Astrocyte (in vitro differentiated cells and primary cell): ENCODE data around the gene MBLAC1. TPM values are rescaled to one million over a fixed set of nuclear protein-coding genes. Genes with fewer than 3 reads are reported as not detected.
A peak's percentile ranks its signal among the peaks of the same experiment; 100 is the strongest.

Source experiments
- DNase-seq: peaks from one replicate; pipeline ENCODE4 v3.0.0-alpha.2; 2010; ENCODE audit warnings: low read depth
- FAIRE-seq: peaks from 2 replicates; lab custom pipeline; 2011; peaks lifted over from hg19 to GRCh38; lab: Jason Lieb, UNC
- H2AFZ ChIP-seq: 2 replicates; pipeline ENCODE4 v1.6.0; 2012; ENCODE audit warnings: low read depth, low read length, inconsistent platforms
- H3K27ac ChIP-seq: 2 replicates; pipeline ENCODE4 v1.5.1; 2011; ENCODE audit warnings: low read depth, low read length, inconsistent platforms
- H3K27me3 ChIP-seq: 2 replicates; pipeline ENCODE4 v1.6.0; 2011; ENCODE audit warnings: low read length, inconsistent platforms; ENCODE audit not compliant: insufficient read depth
- H3K36me3 ChIP-seq: 2 replicates; pipeline ENCODE4 v1.5.1; 2011; ENCODE audit warnings: low read length, inconsistent platforms; ENCODE audit not compliant: insufficient read depth
- H3K4me1 ChIP-seq: 2 replicates; pipeline ENCODE4 v1.5.1; 2011; ENCODE audit warnings: low read length, inconsistent platforms; ENCODE audit not compliant: insufficient read depth
- H3K4me2 ChIP-seq: 2 replicates; pipeline ENCODE4 v1.6.0; 2012; ENCODE audit warnings: low read length, inconsistent platforms
- H3K4me3 ChIP-seq: 2 replicates; pipeline ENCODE4 v1.5.1; 2011; ENCODE audit warnings: low read depth, mild to moderate bottlenecking, low read length, inconsistent platforms; ENCODE audit not compliant: insufficient read depth
- H3K79me2 ChIP-seq: 2 replicates; pipeline ENCODE4 v1.6.0; 2012; ENCODE audit warnings: mild to moderate bottlenecking, low read length, inconsistent platforms; ENCODE audit not compliant: insufficient read depth
- H3K9ac ChIP-seq: 2 replicates; pipeline ENCODE4 v1.6.0; 2012; ENCODE audit warnings: mild to moderate bottlenecking, low read length, inconsistent platforms
- H3K9me3 ChIP-seq: 2 replicates; pipeline ENCODE4 v1.5.1; 2012; ENCODE audit warnings: low read depth, mild to moderate bottlenecking, low read length, inconsistent platforms; ENCODE audit not compliant: insufficient read depth
- H4K20me1 ChIP-seq: 2 replicates; pipeline ENCODE4 v1.6.0; 2012; ENCODE audit warnings: low read length, inconsistent platforms; ENCODE audit not compliant: insufficient read depth
- H3K27ac Mint-ChIP-seq: one replicate; pipeline ENCODE4 v1.8.0; 2021; ENCODE audit warnings: mild to moderate bottlenecking, mixed read lengths; ENCODE audit not compliant: unreplicated experiment
- H3K27me3 Mint-ChIP-seq: one replicate; pipeline ENCODE4 v1.8.0; 2021; ENCODE audit warnings: low read depth, mixed read lengths; ENCODE audit not compliant: unreplicated experiment
- H3K36me3 Mint-ChIP-seq: one replicate; pipeline ENCODE4 v1.8.0; 2021; ENCODE audit warnings: low read depth, mixed read lengths; ENCODE audit not compliant: unreplicated experiment
- H3K4me1 Mint-ChIP-seq: one replicate; pipeline ENCODE4 v1.8.0; 2021; ENCODE audit warnings: low read depth, mixed read lengths; ENCODE audit not compliant: unreplicated experiment
- H3K4me3 Mint-ChIP-seq: one replicate; pipeline ENCODE4 v1.8.0; 2021; ENCODE audit warnings: mild to moderate bottlenecking, moderate library complexity, mixed read lengths; ENCODE audit not compliant: unreplicated experiment
- H3K9me3 Mint-ChIP-seq: one replicate; pipeline ENCODE4 v1.8.0; 2021; ENCODE audit warnings: mild to moderate bottlenecking, mixed read lengths; ENCODE audit not compliant: unreplicated experiment
- CTCF ChIP-seq: IDR thresholded peaks from 2 replicates; pipeline ENCODE4 v1.5.1; 2011; ENCODE audit warnings: low read depth, mild to moderate bottlenecking, inconsistent platforms, low read length, moderate library complexity; ENCODE audit not compliant: insufficient read depth
- EZH2 ChIP-seq: IDR thresholded peaks from 2 replicates; pipeline ENCODE4 v1.6.1; 2012; ENCODE audit warnings: mild to moderate bottlenecking, low read length, inconsistent platforms; ENCODE audit not compliant: insufficient read depth
- total RNA-seq: library from RNA; stranded (reverse); gene quantifications from 2 replicates; pipeline ENCODE4 v1.2.1, GENCODE V29; 2021

Gene MBLAC1
- total RNA-seq, 1 donor from 2014 or later, result 2.7 TPM

DNA sequence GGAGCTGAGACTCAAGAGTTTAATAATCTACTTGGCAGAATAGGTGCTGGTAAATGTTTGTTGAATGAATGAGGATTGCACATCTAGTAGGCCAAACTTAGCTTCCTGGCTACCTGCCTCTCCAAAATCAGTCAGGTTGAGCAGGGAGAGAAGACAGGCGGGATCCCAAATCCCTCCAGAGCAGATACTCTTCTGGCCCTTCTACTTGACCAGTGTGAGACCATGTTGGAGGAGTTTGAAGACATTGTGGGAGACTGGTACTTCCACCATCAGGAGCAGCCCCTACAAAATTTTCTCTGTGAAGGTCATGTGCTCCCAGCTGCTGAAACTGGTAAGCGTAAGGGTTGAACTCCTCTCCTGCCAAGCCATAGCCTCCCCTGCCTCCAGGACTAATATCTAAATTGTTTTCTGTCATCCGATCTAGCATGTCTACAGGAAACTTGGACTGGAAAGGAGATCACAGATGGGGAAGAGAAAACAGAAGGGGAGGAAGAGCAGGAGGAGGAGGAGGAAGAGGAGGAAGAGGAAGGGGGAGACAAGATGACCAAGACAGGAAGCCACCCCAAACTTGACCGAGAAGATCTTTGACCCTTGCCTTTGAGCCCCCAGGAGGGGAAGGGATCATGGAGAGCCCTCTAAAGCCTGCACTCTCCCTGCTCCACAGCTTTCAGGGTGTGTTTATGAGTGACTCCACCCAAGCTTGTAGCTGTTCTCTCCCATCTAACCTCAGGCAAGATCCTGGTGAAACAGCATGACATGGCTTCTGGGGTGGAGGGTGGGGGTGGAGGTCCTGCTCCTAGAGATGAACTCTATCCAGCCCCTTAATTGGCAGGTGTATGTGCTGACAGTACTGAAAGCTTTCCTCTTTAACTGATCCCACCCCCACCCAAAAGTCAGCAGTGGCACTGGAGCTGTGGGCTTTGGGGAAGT lies 2.2 kb upstream of the MBLAC1 start:
- Mint-ChIP-seq H3K4me3 (peak overlapping the region; percentile 34), H3K27ac (no peak overlapping the region)

GRCh38 chr7:100126239-100126930 lies 382 bp upstream of the MBLAC1 start:
- Histone ChIP-seq H3K4me2 (peak overlapping the region; percentile 99), H3K4me3 (peak overlapping the region; percentile 94), H3K9me3 (no peaks in the 10 kb centered on the region), H4K20me1 (no peaks in the 10 kb centered on the region), H3K36me3 (peaks cover 2% of the 10 kb centered on the region), H3K4me1 (peaks cover 19% of the 10 kb centered on the region), H3K27me3 (no peaks in the 10 kb centered on the region), H3K27ac (peak overlapping the region; percentile 95), H3K9ac (peak overlapping the region; percentile 95), H3K79me2 (peaks cover 5% of the 10 kb centered on the region), H2AFZ (peak overlapping the region; percentile 98)
- TF ChIP-seq EZH2 (no peak), CTCF (no peak)
- Mint-ChIP-seq H3K4me1 (no peaks in the 10 kb centered on the region), H3K27me3 (peaks cover 4% of the 10 kb centered on the region), H3K4me3 (peak overlapping the region; percentile 98), H3K27ac (peak overlapping the region; percentile 99), H3K9me3 (no peaks in the 10 kb centered on the region), H3K36me3 (peaks cover 6% of the 10 kb centered on the region)
- DNase-seq (no peak), FAIRE-seq (no peak)

More for the DNA sequence above, 2.2 kb upstream of the MBLAC1 start:
- Mint-ChIP-seq H3K4me1 (peaks cover 6% of the 10 kb centered on the region), H3K36me3 (peaks cover 6% of the 10 kb centered on the region), H3K27me3 (peaks cover 4% of the 10 kb centered on the region), H3K9me3 (no peaks in the 10 kb centered on the region)
- Histone ChIP-seq H3K27me3 (no peaks in the 10 kb centered on the region), H3K4me2 (no peak overlapping the region), H3K4me3 (no peak overlapping the region), H2AFZ (no peak overlapping the region), H3K9ac (no peak overlapping the region), H3K79me2 (peaks cover 14% of the 10 kb centered on the region), H3K4me1 (peaks cover 26% of the 10 kb centered on the region), H3K9me3 (no peaks in the 10 kb centered on the region), H3K36me3 (peaks cover 2% of the 10 kb centered on the region), H3K27ac (no peak overlapping the region), H4K20me1 (no peaks in the 10 kb centered on the region)
- TF ChIP-seq CTCF (no peak), EZH2 (no peak)
- no peak for DNase-seq
- FAIRE-seq, result no peak
